ENCODE results near the gene PDLIM4.

GRCh38 chr5:132277971-132278853 lies 20.7 kb downstream of the PDLIM4 start:
- TF ChIP-seq EZH2 (IDR thresholded peaks at IDR 0.05; ENCODE audit: low read length) (no peak), CTCF (optimal IDR thresholded peaks at IDR 0.05 in 1 of 3, IDR thresholded peaks at IDR 0.05 in 1 of 3, conservative IDR thresholded peaks at IDR 0.05 in 1 of 3; ENCODE audit: extremely low read depth in 1 of 3, insufficient read depth in 2 of 3, low read length in 3 of 3) (no peak)

All from keratinocyte (primary cell).